SK-N-SH treated with all-trans-retinoic acid at 6 μM for 48 hours (cell line): ENCODE measurements around the gene GRB7.

Experiments
- ATAC-seq: fragments of 200-7000 bp; cut with Tn5 transposase; 3 replicates; pipeline ENCODE4 v1.9.1; 2020; ENCODE audit warnings: mild to moderate bottlenecking, moderate library complexity
- ARNTL ChIP-seq: fragments of 450-650 bp; formaldehyde crosslinking; IDR thresholded peaks from 2 replicates; pipeline ENCODE4 v1.5.0; 2020; ENCODE audit warnings: low read depth, mild to moderate bottlenecking, moderate library complexity, borderline replicate concordance
- BACH2 ChIP-seq: fragments of 250-450 bp; sonication (Bioruptor Pico); IDR thresholded peaks from 2 replicates; pipeline ENCODE4 v1.9.0; 2021; ENCODE audit warnings: mild to moderate bottlenecking, borderline replicate concordance
- CREB5 ChIP-seq: fragments of 250-450 bp; sonication (Bioruptor Pico); IDR thresholded peaks from 2 replicates; pipeline ENCODE4 v1.5.1; 2020; ENCODE audit warnings: low read depth, mild to moderate bottlenecking, moderate library complexity
- ESRRG ChIP-seq: fragments of 250-450 bp; sonication (Bioruptor Pico); IDR thresholded peaks from 2 replicates; pipeline ENCODE4 v1.6.1; 2021; ENCODE audit warnings: mild to moderate bottlenecking
- OSR1 ChIP-seq: fragments of 250-450 bp; sonication (Bioruptor Pico); IDR thresholded peaks from 2 replicates; pipeline ENCODE4 v1.8.0; 2022; ENCODE audit warnings: moderate library complexity, mild to moderate bottlenecking, inconsistent platforms
- PATZ1 ChIP-seq: fragments of 250-450 bp; sonication (Bioruptor Pico); IDR thresholded peaks from 2 replicates; pipeline ENCODE4 v1.8.0; 2020; ENCODE audit warnings: mild to moderate bottlenecking, moderate library complexity, borderline replicate concordance
- POU6F1 ChIP-seq: fragments of 250-450 bp; sonication (Bioruptor Pico); IDR thresholded peaks from 2 replicates; pipeline ENCODE4 v1.8.0; 2021; ENCODE audit warnings: low read depth, mild to moderate bottlenecking, moderate library complexity, borderline replicate concordance
- PPARA ChIP-seq: fragments of 250-450 bp; sonication (Bioruptor Pico); IDR thresholded peaks from 2 replicates; pipeline ENCODE4 v1.5.0; 2020; ENCODE audit warnings: mild to moderate bottlenecking, borderline replicate concordance
- SNAI2 ChIP-seq: fragments of 250-450 bp; sonication (Bioruptor Pico); IDR thresholded peaks from 2 replicates; pipeline ENCODE4 v1.5.0; 2020; ENCODE audit warnings: mild to moderate bottlenecking, moderate library complexity
- TCF4 ChIP-seq: fragments of 250-450 bp; sonication (Bioruptor Pico); IDR thresholded peaks from 2 replicates; pipeline ENCODE4 v1.8.0; 2021; ENCODE audit warnings: mild to moderate bottlenecking, moderate library complexity, borderline replicate concordance
- TOX ChIP-seq: fragments of 250-450 bp; sonication (Bioruptor Pico); IDR thresholded peaks from 2 replicates; pipeline ENCODE4 v1.8.0; 2021; ENCODE audit warnings: mild to moderate bottlenecking, moderate library complexity, borderline replicate concordance
- TSHZ2 ChIP-seq: fragments of 250-450 bp; sonication (Bioruptor Pico); IDR thresholded peaks from 2 replicates; pipeline ENCODE4 v1.5.0; 2020; ENCODE audit warnings: mild to moderate bottlenecking, moderate library complexity
- ZC3H10 ChIP-seq: fragments of 250-450 bp; sonication (Bioruptor Pico); IDR thresholded peaks from 2 replicates; pipeline ENCODE4 v1.5.1; 2021; ENCODE audit warnings: mild to moderate bottlenecking, moderate library complexity
- ZFP3 ChIP-seq: fragments of 250-450 bp; sonication (Bioruptor Pico); IDR thresholded peaks from 2 replicates; pipeline ENCODE4 v1.5.0; 2020; ENCODE audit warnings: mild to moderate bottlenecking, moderate library complexity
- ZFP30 ChIP-seq: fragments of 450-650 bp; formaldehyde crosslinking; IDR thresholded peaks from 2 replicates; pipeline ENCODE4 v1.5.0; 2022; ENCODE audit warnings: mild to moderate bottlenecking, moderate library complexity
- ZNF565 ChIP-seq: fragments of 450-650 bp; formaldehyde crosslinking; conservative IDR thresholded peaks from 2 replicates; pipeline ENCODE4 v1.5.0; 2020; ENCODE audit warnings: low read depth, mild to moderate bottlenecking, moderate library complexity
- ZNF70 ChIP-seq: fragments of 450-650 bp; formaldehyde crosslinking; IDR thresholded peaks from 2 replicates; pipeline ENCODE4 v1.5.0; 2020; ENCODE audit warnings: mild to moderate bottlenecking, moderate library complexity
- ZNF8 ChIP-seq: fragments of 450-650 bp; formaldehyde crosslinking; IDR thresholded peaks from 2 replicates; pipeline ENCODE4 v1.5.0; 2020; ENCODE audit warnings: mild to moderate bottlenecking, moderate library complexity

GRB7 gene

GRCh38 chr17:39772415-39772814 lies 34.7 kb downstream of the GRB7 start:
- no peak for TF ChIP-seq ZNF565 (CRISPR knock-in tag)
- ATAC-seq, result no peak

GRCh38 chr17:39772987-39773934 lies 35.5 kb downstream of the GRB7 start:
- no peak for ATAC-seq
- TF ChIP-seq ZNF70 (CRISPR knock-in tag) (no peak), TSHZ2 (CRISPR knock-in tag) (no peak), ZNF8 (no peak), TOX (CRISPR knock-in tag) (no peak), ZC3H10 (no peak), PPARA (no peak)

- TF ChIP-seq ZC3H10, result no peak
- TF ChIP-seq, all 23 proteins: peak for 0
- no peak for ATAC-seq
Measured at GRCh38 chr17:39774047-39774446, 36.3 kb downstream of the GRB7 start.

GRCh38 chr17:39775031-39775430 lies 37.3 kb downstream of the GRB7 start:
- ATAC-seq, result no peak
- no peak for TF ChIP-seq TOX (CRISPR knock-in tag)
- TF ChIP-seq ZNF8, result no peak
- TF ChIP-seq ZC3H10, result no peak
- no peak for TF ChIP-seq BACH2 (CRISPR knock-in tag)
- no peak for TF ChIP-seq TCF4
- TF ChIP-seq PPARA, result no peak
- no peak for TF ChIP-seq OSR1 (CRISPR knock-in tag)
- no peak for TF ChIP-seq ZNF565 (CRISPR knock-in tag)
- no peak for TF ChIP-seq ZFP3
- TF ChIP-seq ZNF70 (CRISPR knock-in tag), result no peak
- no peak for TF ChIP-seq CREB5 (CRISPR knock-in tag)
- TF ChIP-seq ESRRG (CRISPR knock-in tag), result no peak
- TF ChIP-seq PATZ1 (CRISPR knock-in tag), result no peak
- TF ChIP-seq POU6F1 (CRISPR knock-in tag), result no peak
- no peak for TF ChIP-seq SNAI2 (CRISPR knock-in tag)

GRCh38 chr17:39776252-39776651 lies 38.5 kb downstream of the GRB7 start:
- TF ChIP-seq ZNF70 (CRISPR knock-in tag), result no peak
- no peak for TF ChIP-seq ARNTL (CRISPR knock-in tag)
- TF ChIP-seq ZFP30 (CRISPR knock-in tag), result no peak
- TF ChIP-seq OSR1 (CRISPR knock-in tag), result no peak
- ATAC-seq, result no peak
